Neuron (in vitro differentiated cells): ENCODE data around the gene SPNS2.

Source experiments
- H2AFZ ChIP-seq: one replicate; pipeline ENCODE4 v1.6.1; 2013; ENCODE audit warnings: low read depth, mild to moderate bottlenecking, inconsistent platforms, low read length, moderate library complexity
- H3K27me3 ChIP-seq: one replicate; pipeline ENCODE4 v1.6.1; 2013; ENCODE audit warnings: low read length; ENCODE audit not compliant: insufficient read depth
- H3K36me3 ChIP-seq: one replicate; pipeline ENCODE4 v1.6.1; 2013; ENCODE audit warnings: low read length; ENCODE audit not compliant: insufficient read depth
- H3K4me1 ChIP-seq: one replicate; pipeline ENCODE4 v1.6.1; 2013; ENCODE audit warnings: low read length; ENCODE audit not compliant: insufficient read depth
- H3K4me3 ChIP-seq: 2 replicates; pipeline ENCODE4 v1.5.1; 2013; ENCODE audit warnings: mild to moderate bottlenecking, low read length, moderate library complexity
- H3K9me3 ChIP-seq: one replicate; pipeline ENCODE4 v1.6.1; 2013; ENCODE audit warnings: low read length

The SPNS2 gene

GRCh38 chr17:4475463-4475862 lies 23.2 kb upstream of the SPNS2 start:
- H3K4me3 ChIP-seq, result no peak overlapping the region
- peaks cover 34% of the 10 kb centered on the region for H3K27me3 ChIP-seq
- H3K36me3 ChIP-seq, result no peaks in the 10 kb centered on the region
- no peak overlapping the region for H2AFZ ChIP-seq
- H3K9me3 ChIP-seq, result no peaks in the 10 kb centered on the region
- no peaks in the 10 kb centered on the region for H3K4me1 ChIP-seq

- no peak overlapping the region for H2AFZ ChIP-seq
These were observed 22.7 kb upstream of the SPNS2 start for GRCh38 chr17:4476017-4476416.

GRCh38 chr17:4476511-4477070 lies 22.1 kb upstream of the SPNS2 start:
- no peaks in the 10 kb centered on the region for H3K4me1 ChIP-seq
- peaks cover 46% of the 10 kb centered on the region for H3K27me3 ChIP-seq
- no peaks in the 10 kb centered on the region for H3K36me3 ChIP-seq
- H3K9me3 ChIP-seq, result no peaks in the 10 kb centered on the region
- no peak overlapping the region for H3K4me3 ChIP-seq
- H2AFZ ChIP-seq, result no peak overlapping the region

More at GRCh38 chr17:4476017-4476416, 22.7 kb upstream of the SPNS2 start:
- Histone ChIP-seq H3K9me3 (no peaks in the 10 kb centered on the region), H3K4me3 (no peak overlapping the region), H3K27me3 (peaks cover 40% of the 10 kb centered on the region), H3K4me1 (no peaks in the 10 kb centered on the region), H3K36me3 (no peaks in the 10 kb centered on the region)

- Histone ChIP-seq H3K4me3 (no peak overlapping the region), H3K9me3 (no peaks in the 10 kb centered on the region), H2AFZ (no peak overlapping the region), H3K4me1 (no peaks in the 10 kb centered on the region), H3K36me3 (no peaks in the 10 kb centered on the region), H3K27me3 (peaks cover 49% of the 10 kb centered on the region)
These were observed 21.4 kb upstream of the SPNS2 start for GRCh38 chr17:4477255-4477791.

- no peaks in the 10 kb centered on the region for H3K36me3 ChIP-seq
- no peak overlapping the region for H3K4me3 ChIP-seq
These were observed 20.3 kb upstream of the SPNS2 start for GRCh38 chr17:4478318-4478830.

GRCh38 chr17:4479340-4479981 lies 19.2 kb upstream of the SPNS2 start:
- no peaks in the 10 kb centered on the region for H3K4me1 ChIP-seq
- H3K27me3 ChIP-seq, result peaks cover 53% of the 10 kb centered on the region

More at GRCh38 chr17:4478318-4478830, 20.3 kb upstream of the SPNS2 start:
- Histone ChIP-seq H3K9me3 (no peaks in the 10 kb centered on the region), H3K27me3 (peaks cover 55% of the 10 kb centered on the region), H3K4me1 (no peaks in the 10 kb centered on the region), H2AFZ (no peak overlapping the region)

GRCh38 chr17:4479982-4480751 lies 18.5 kb upstream of the SPNS2 start:
- H3K27me3 ChIP-seq, result peaks cover 46% of the 10 kb centered on the region
- no peaks in the 10 kb centered on the region for H3K36me3 ChIP-seq
- H3K9me3 ChIP-seq, result no peaks in the 10 kb centered on the region
- H3K4me1 ChIP-seq, result no peaks in the 10 kb centered on the region
- H3K4me3 ChIP-seq, result no peak overlapping the region
- H2AFZ ChIP-seq, result no peak overlapping the region

More at GRCh38 chr17:4479340-4479981, 19.2 kb upstream of the SPNS2 start:
- Histone ChIP-seq H3K9me3 (no peaks in the 10 kb centered on the region), H2AFZ (no peak overlapping the region), H3K4me3 (no peak overlapping the region), H3K36me3 (no peaks in the 10 kb centered on the region)

- Histone ChIP-seq H3K36me3 (no peaks in the 10 kb centered on the region), H3K4me3 (no peak overlapping the region), H3K9me3 (no peaks in the 10 kb centered on the region), H3K27me3 (peaks cover 36% of the 10 kb centered on the region), H2AFZ (no peak overlapping the region), H3K4me1 (no peaks in the 10 kb centered on the region)
These were observed 17.5 kb upstream of the SPNS2 start for GRCh38 chr17:4480929-4481898.

GRCh38 chr17:4482338-4483011 lies 16.2 kb upstream of the SPNS2 start:
- Histone ChIP-seq H3K4me1 (no peaks in the 10 kb centered on the region), H2AFZ (no peak overlapping the region), H3K4me3 (no peak overlapping the region), H3K27me3 (peaks cover 32% of the 10 kb centered on the region), H3K9me3 (no peaks in the 10 kb centered on the region), H3K36me3 (no peaks in the 10 kb centered on the region)

GRCh38 chr17:4483012-4483840 lies 15.5 kb upstream of the SPNS2 start:
- Histone ChIP-seq H2AFZ (no peak overlapping the region), H3K9me3 (no peaks in the 10 kb centered on the region), H3K27me3 (peaks cover 32% of the 10 kb centered on the region), H3K4me3 (no peak overlapping the region), H3K4me1 (no peaks in the 10 kb centered on the region), H3K36me3 (no peaks in the 10 kb centered on the region)
